Neural cell (in vitro differentiated cells): Measurements from ENCODE around the gene DDTL. TPM values are rescaled to one million over a fixed set of nuclear protein-coding genes. Genes with fewer than 3 reads are reported as not detected.

Experiments
- H2AFZ ChIP-seq: fragments of 200-600, 300-800 bp; sonication (generic), shearing (Covaris generic); 2 replicates; pipeline ENCODE4 v1.6.0; 2014; ENCODE audit warnings: low read depth, mild to moderate bottlenecking, antibody characterized with exemption, low read length, moderate library complexity
- H3F3A ChIP-seq: fragments of 200-600 bp; shearing (Covaris generic); 2 replicates; pipeline ENCODE4 v1.6.1; 2016; ENCODE audit warnings: mild to moderate bottlenecking, moderate library complexity, mixed read lengths, antibody characterized with exemption, low read length; ENCODE audit not compliant: insufficient read depth, poor library complexity, severe bottlenecking
- H3K27ac ChIP-seq: fragments of 200-600, 300-800 bp; sonication (generic), shearing (Covaris generic); 2 replicates; pipeline ENCODE4 v1.5.1; 2014; ENCODE audit warnings: mild to moderate bottlenecking, low read length, moderate library complexity
- H3K27me3 ChIP-seq: fragments of 300-800, 200-600 bp; sonication (generic), shearing (Covaris generic); 2 replicates; pipeline ENCODE4 v1.6.0; 2014; ENCODE audit warnings: mild to moderate bottlenecking, low read depth, low read length, moderate library complexity; ENCODE audit not compliant: insufficient read depth
- H3K36me3 ChIP-seq: fragments of 300-800, 200-600 bp; sonication (generic), shearing (Covaris generic); 2 replicates; pipeline ENCODE4 v1.5.1; 2014; ENCODE audit warnings: mild to moderate bottlenecking, antibody characterized with exemption, low read length, moderate library complexity; ENCODE audit not compliant: insufficient read depth
- H3K4me2 ChIP-seq: fragments of 300-800, 200-600 bp; sonication (generic), shearing (Covaris generic); 2 replicates; pipeline ENCODE4 v1.6.0; 2014; ENCODE audit warnings: mild to moderate bottlenecking, low read length
- H3K4me3 ChIP-seq: fragments of 300-800, 200-600 bp; sonication (generic), shearing (Covaris generic); 2 replicates; pipeline ENCODE4 v1.5.1; 2014; ENCODE audit warnings: mild to moderate bottlenecking, low read length, moderate library complexity
- H3K79me2 ChIP-seq: fragments of 200-600 bp; shearing (Covaris generic); replicated peaks from 2 replicates; pipeline ENCODE4 v1.6.0; 2014; ENCODE audit warnings: mild to moderate bottlenecking, low read length, moderate library complexity; ENCODE audit not compliant: insufficient read depth
- H3K9ac ChIP-seq: fragments of 300-800, 200-600 bp; sonication (generic), shearing (Covaris generic); 2 replicates; pipeline ENCODE4 v1.6.1; 2016; ENCODE audit warnings: mild to moderate bottlenecking, low read length, mixed read lengths
- H3K9me2 ChIP-seq: fragments of 200-600 bp; shearing (Covaris generic); 2 replicates; pipeline ENCODE4 v1.6.1; 2016; ENCODE audit warnings: mild to moderate bottlenecking, low read length, mixed read lengths; ENCODE audit not compliant: insufficient read depth
- H3K9me3 ChIP-seq: fragments of 200-600, 300-800 bp; sonication (generic), shearing (Covaris generic); 2 replicates; pipeline ENCODE4 v1.6.1; 2016; ENCODE audit warnings: mild to moderate bottlenecking, mixed run types, low read length, moderate library complexity, mixed read lengths
- H4K20me1 ChIP-seq: fragments of 200-600 bp; shearing (Covaris generic); 2 replicates; pipeline ENCODE4 v1.6.1; 2016; ENCODE audit warnings: mild to moderate bottlenecking, mixed run types; ENCODE audit not compliant: insufficient read depth
- EP300 ChIP-seq: fragments of 450-650 bp; conservative IDR thresholded peaks from 2 replicates; pipeline ENCODE4 v1.6.1; 2014; ENCODE audit warnings: antibody characterized with exemption, mild to moderate bottlenecking, moderate library complexity; ENCODE audit not compliant: poor library complexity, severe bottlenecking
- EZH2 ChIP-seq: fragments of 200-600, 300-800 bp; shearing (Covaris generic), sonication (generic); IDR thresholded peaks from 2 replicates; pipeline ENCODE4 v1.6.1; 2014; ENCODE audit warnings: antibody characterized with exemption, low read length, borderline replicate concordance, mild to moderate bottlenecking; ENCODE audit not compliant: insufficient read depth, poor library complexity, severe bottlenecking
- MXI1 ChIP-seq: fragments of 450-650 bp; conservative IDR thresholded peaks from 2 replicates; pipeline ENCODE4 v1.6.1; 2014; ENCODE audit warnings: antibody characterized with exemption, mild to moderate bottlenecking; ENCODE audit not compliant: poor library complexity, severe bottlenecking
- POLR2AphosphoS5 ChIP-seq: IDR thresholded peaks from 2 replicates; pipeline ENCODE4 v1.6.1; 2012
- RAD21 ChIP-seq: fragments of 450-650 bp; conservative IDR thresholded peaks from 2 replicates; pipeline ENCODE4 v1.6.1; 2014; ENCODE audit warnings: antibody characterized with exemption, mild to moderate bottlenecking, moderate library complexity
- REST ChIP-seq: IDR thresholded peaks from 2 replicates; pipeline ENCODE4 v1.6.1; 2012; ENCODE audit warnings: borderline replicate concordance
- SMC3 ChIP-seq: fragments of 450-650 bp; conservative IDR thresholded peaks from 2 replicates; pipeline ENCODE4 v1.6.1; 2014; ENCODE audit warnings: antibody characterized with exemption, mild to moderate bottlenecking, moderate library complexity; ENCODE audit not compliant: poor library complexity
- TAF1 ChIP-seq: IDR thresholded peaks from 2 replicates; pipeline ENCODE4 v1.6.1; 2012; ENCODE audit warnings: low read depth
- polyA plus RNA-seq: library from polyadenylated mRNA; depleted of rRNA; stranded (reverse); fragments of >200 nt; gene quantifications from 2 replicates; pipeline ENCODE4 v1.2.3, GENCODE V29; 2014
- TF ChIP-seq, protein P1 (sequence below): fragments of 450-650 bp; IDR thresholded peaks from 2 replicates; pipeline ENCODE4 v1.5.1; 2014; ENCODE audit warnings: antibody characterized with exemption, mild to moderate bottlenecking, moderate library complexity; ENCODE audit not compliant: poor library complexity, severe bottlenecking

DDTL gene
- polyA plus RNA-seq, 1 donor from 2014 or later = 0.31 TPM

- Histone ChIP-seq H3K4me2 (no peak overlapping the region), H3K27ac (no peak overlapping the region), H3K36me3 (no peaks in the 10 kb centered on the region), H3K79me2 (no peaks in the 10 kb centered on the region), H3K9me2 (no peaks in the 10 kb centered on the region), H3K9me3 (no peaks in the 10 kb centered on the region), H3K4me3 (no peak overlapping the region), H3K27me3 (no peaks in the 10 kb centered on the region), H3K9ac (no peak overlapping the region), H3F3A (no peaks in the 10 kb centered on the region), H2AFZ (no peak overlapping the region), H4K20me1 (no peaks in the 10 kb centered on the region)
- TF ChIP-seq POLR2AphosphoS5 (no peak), REST (no peak), MXI1 (no peak), EP300 (no peak), TAF1 (no peak), EZH2 (no peak), SMC3 (no peak), RAD21 (no peak)
- TF ChIP-seq, protein P1, sequence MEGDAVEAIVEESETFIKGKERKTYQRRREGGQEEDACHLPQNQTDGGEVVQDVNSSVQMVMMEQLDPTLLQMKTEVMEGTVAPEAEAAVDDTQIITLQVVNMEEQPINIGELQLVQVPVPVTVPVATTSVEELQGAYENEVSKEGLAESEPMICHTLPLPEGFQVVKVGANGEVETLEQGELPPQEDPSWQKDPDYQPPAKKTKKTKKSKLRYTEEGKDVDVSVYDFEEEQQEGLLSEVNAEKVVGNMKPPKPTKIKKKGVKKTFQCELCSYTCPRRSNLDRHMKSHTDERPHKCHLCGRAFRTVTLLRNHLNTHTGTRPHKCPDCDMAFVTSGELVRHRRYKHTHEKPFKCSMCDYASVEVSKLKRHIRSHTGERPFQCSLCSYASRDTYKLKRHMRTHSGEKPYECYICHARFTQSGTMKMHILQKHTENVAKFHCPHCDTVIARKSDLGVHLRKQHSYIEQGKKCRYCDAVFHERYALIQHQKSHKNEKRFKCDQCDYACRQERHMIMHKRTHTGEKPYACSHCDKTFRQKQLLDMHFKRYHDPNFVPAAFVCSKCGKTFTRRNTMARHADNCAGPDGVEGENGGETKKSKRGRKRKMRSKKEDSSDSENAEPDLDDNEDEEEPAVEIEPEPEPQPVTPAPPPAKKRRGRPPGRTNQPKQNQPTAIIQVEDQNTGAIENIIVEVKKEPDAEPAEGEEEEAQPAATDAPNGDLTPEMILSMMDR = no peak
These were observed 41.6 kb upstream of the DDTL start for GRCh38 chr22:23925020-23925606.

DNA sequence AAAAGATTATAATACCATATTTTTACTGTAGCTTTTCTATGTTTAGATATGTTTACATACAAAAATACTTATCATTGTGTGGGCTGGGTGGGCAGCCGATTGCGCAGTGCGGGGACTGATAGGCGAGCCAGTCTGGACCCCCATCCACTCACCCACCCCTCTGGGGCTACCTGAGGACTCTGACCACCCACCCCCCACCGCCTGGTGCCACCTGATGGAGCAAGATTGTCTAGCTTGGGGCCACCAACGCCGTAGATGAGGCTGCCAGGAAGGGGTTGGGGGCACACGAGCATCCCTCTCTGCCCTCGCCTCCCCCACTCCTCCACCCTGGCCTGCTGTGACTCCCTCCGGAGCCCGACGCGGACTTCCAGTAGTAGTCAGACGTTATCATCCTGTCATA is 40.1 kb upstream of the DDTL start:
- Histone ChIP-seq H4K20me1 (no peaks in the 10 kb centered on the region), H3K27me3 (no peaks in the 10 kb centered on the region), H3K9me3 (no peaks in the 10 kb centered on the region), H3F3A (no peaks in the 10 kb centered on the region), H3K9ac (no peak overlapping the region), H2AFZ (no peak overlapping the region), H3K9me2 (no peaks in the 10 kb centered on the region), H3K27ac (no peak overlapping the region), H3K79me2 (no peaks in the 10 kb centered on the region), H3K36me3 (no peaks in the 10 kb centered on the region), H3K4me3 (no peak overlapping the region), H3K4me2 (no peak overlapping the region)
- TF ChIP-seq MXI1 = no peak
- TF ChIP-seq REST = no peak
- TF ChIP-seq TAF1 = no peak
- TF ChIP-seq SMC3 = no peak
- TF ChIP-seq, protein P1 = no peak
- TF ChIP-seq EZH2 = no peak
- TF ChIP-seq RAD21 = no peak
- TF ChIP-seq EP300 = no peak
- TF ChIP-seq POLR2AphosphoS5 = no peak
